Activated naive CD4-positive, alpha-beta T cell treated with Interleukin-2 at 50 U/mL for 16 hours (primary cell): Measurements from ENCODE around the gene SGTB.
A peak's percentile ranks its signal among the peaks of the same experiment; 100 is the strongest.
"Not testable (repeated sequence)": the region's sequence is repeated elsewhere in the genome, so short reads cannot be mapped to it uniquely, and the experiment has no call there.

ENCODE experiments used
- DNase-seq: peaks from one replicate; pipeline ENCODE4 v3.0.0-alpha.2; 2020

SGTB gene

GRCh38 chr5:65654713-65655112, 67.2 kb downstream of the SGTB start:
- DNase-seq = no peak

- no peak for DNase-seq
Observed at GRCh38 chr5:65651144-65651543, 70.8 kb downstream of the SGTB start.

- DNase-seq = no peak
Observed at GRCh38 chr5:65647941-65648340, 74.0 kb downstream of the SGTB start.

- DNase-seq = no peak
Observed at GRCh38 chr5:65646938-65647337, 75.0 kb downstream of the SGTB start.

GRCh38 chr5:65640240-65640639, 81.7 kb downstream of the SGTB start:
- DNase-seq = no peak

- no peak for DNase-seq
Observed at GRCh38 chr5:65630981-65631380, 90.9 kb downstream of the SGTB start.

- no peak for DNase-seq
Observed at GRCh38 chr5:65625743-65626142, 96.2 kb downstream of the SGTB start.

GRCh38 chr5:65624571-65625555, 97.0 kb downstream of the SGTB start, which contains the start of the genes SHLD3 and TRAPPC13:
SHLD3 (plus strand) TSS chr5:65625027; CDS start chr5:65629588, 4,561 bp downstream.
TRAPPC13 (plus strand) TSS chr5:65625027; CDS start chr5:65625061, 34 bp downstream.
- peak; percentile 83 for DNase-seq

GRCh38 chr5:65624025-65624570, 97.8 kb downstream of the SGTB start, which contains the start of gene TRIM23:
TRIM23 (minus strand) TSS chr5:65624333; CDS start chr5:65624274, 59 bp downstream.
- peak; percentile 93 for DNase-seq

- no peak for DNase-seq
Observed at GRCh38 chr5:65623482-65623881, 98.4 kb downstream of the SGTB start.

GRCh38 chr5:65621961-65622360, 99.9 kb downstream of the SGTB start:
- not testable (repeated sequence) for DNase-seq

GRCh38 chr5:65620021-65620420, 101.9 kb downstream of the SGTB start:
- DNase-seq = no peak
